HG03460 (cell line): ENCODE results near the gene TTC31.
"Not testable (repeated sequence)": the region's sequence is repeated elsewhere in the genome, so short reads cannot be mapped to it uniquely, and the experiment has no call there.

Experiments used
- ATAC-seq: cut with Tn5 transposase; IDR thresholded peaks from one replicate; pipeline ENCODE4 v1.9.1; 2021; ENCODE audit not compliant: unreplicated experiment

The TTC31 gene

GRCh38 chr2:74482801-74483674 is at the start of gene TTC31, which contains the start of gene CCDC142:
Gene TTC31, plus strand, starts transcription at chr2:74483081. Its CDS starts 15 bp downstream, at chr2:74483096.
Gene CCDC142, minus strand, starts transcription at chr2:74482998. Its CDS starts 161 bp downstream, at chr2:74482837.
- peak; percentile 92 for ATAC-seq

GRCh38 chr2:74436111-74436805 is 46.6 kb upstream of the TTC31 start:
- no peak for ATAC-seq

GRCh38 chr2:74436848-74437695 is 45.8 kb upstream of the TTC31 start:
- no peak for ATAC-seq

GRCh38 chr2:74438248-74438647 is 44.6 kb upstream of the TTC31 start:
- ATAC-seq, result no peak

GRCh38 chr2:74439373-74439772 is 43.5 kb upstream of the TTC31 start:
- ATAC-seq, result no peak

GRCh38 chr2:74439803-74440377 is 43.0 kb upstream of the TTC31 start:
- ATAC-seq, result no peak

- peak; percentile 75 for ATAC-seq
These were observed 42.3 kb upstream of the TTC31 start for GRCh38 chr2:74440378-74441169.

- peak; percentile 22 for ATAC-seq
These were observed 41.7 kb upstream of the TTC31 start for GRCh38 chr2:74441170-74441689.

- ATAC-seq, result peak; percentile 50
These were observed 41.0 kb upstream of the TTC31 start, which contains the start of gene RTKN for GRCh38 chr2:74441690-74442482. Gene RTKN, minus strand, starts transcription at chr2:74441937. Its CDS starts 121 bp downstream, at chr2:74441816.

- ATAC-seq, result not testable (repeated sequence)
These were observed 40.2 kb upstream of the TTC31 start for GRCh38 chr2:74442483-74443297.

GRCh38 chr2:74444498-74445318 is 38.2 kb upstream of the TTC31 start:
- ATAC-seq, result no peak

GRCh38 chr2:74447230-74447999 is 35.5 kb upstream of the TTC31 start:
- no peak for ATAC-seq

- no peak for ATAC-seq
These were observed 34.1 kb upstream of the TTC31 start for GRCh38 chr2:74448771-74449170.

GRCh38 chr2:74450570-74451190 is 32.2 kb upstream of the TTC31 start:
- no peak for ATAC-seq

GRCh38 chr2:74454654-74455511 is 28.0 kb upstream of the TTC31 start, which contains the start of gene INO80B:
Gene INO80B, plus strand, starts transcription at chr2:74455087. Its CDS starts 30 bp downstream, at chr2:74455117.
- peak; percentile 39 for ATAC-seq
